T47D (cell line): ENCODE results near the gene ANKRD34B.

ENCODE experiments used
- DNase-seq, 2 experiments: peaks; one replicate each; pipeline versions ENCODE4 v3.0.0 to v3.0.0-alpha.2; 2011 to 2012; ENCODE audit warnings: low read depth in 1 of 2, low spot score in 1 of 2
- JUND ChIP-seq: IDR thresholded peaks from 2 replicates; pipeline ENCODE4 v1.6.1; 2012; ENCODE audit warnings: low read depth
- in situ Hi-C: cut with HindIII; loops from 2 replicates; pipeline ENCODE4 v1.10.0; 2016; ENCODE audit warnings: low sequenced_read_pairs, low pct_unique_long_range_greater_than_20kb

Gene ANKRD34B

GRCh38 chr5:80569961-80570786, at the start of gene ANKRD34B:
Gene ANKRD34B (minus strand): TSS chr5:80570280. CDS start chr5:80560019, 10,261 bp downstream.
- in situ Hi-C loops = no loop called here
- peak; percentile 58 to 82 for DNase-seq
- TF ChIP-seq JUND = no peak

- DNase-seq = no peak
- in situ Hi-C loops = no loop called here
- TF ChIP-seq JUND = no peak
These were observed 49.0 kb upstream of the ANKRD34B start for GRCh38 chr5:80619086-80619485.

- DNase-seq = no peak
- no peak for TF ChIP-seq JUND
- in situ Hi-C loops = no loop called here
These were observed 48.4 kb upstream of the ANKRD34B start for GRCh38 chr5:80618438-80618837.

GRCh38 chr5:80615266-80615914, 45.3 kb upstream of the ANKRD34B start:
- no peak for TF ChIP-seq JUND
- in situ Hi-C loops = no loop called here
- no peak for DNase-seq

- in situ Hi-C loops = no loop called here
- no peak for DNase-seq
- no peak for TF ChIP-seq JUND
These were observed 39.6 kb upstream of the ANKRD34B start for GRCh38 chr5:80609692-80610091.

- in situ Hi-C loops = no loop called here
- no peak for DNase-seq
- TF ChIP-seq JUND = no peak
These were observed 38.7 kb upstream of the ANKRD34B start for GRCh38 chr5:80608731-80609130.

- in situ Hi-C loops = no loop called here
- DNase-seq = no peak
- no peak for TF ChIP-seq JUND
These were observed 37.8 kb upstream of the ANKRD34B start for GRCh38 chr5:80607832-80608231.

- no peak for TF ChIP-seq JUND
- no peak for DNase-seq
- in situ Hi-C loops = no loop called here
These were observed 37.3 kb upstream of the ANKRD34B start for GRCh38 chr5:80607343-80607742.

GRCh38 chr5:80600943-80601693, 31.0 kb upstream of the ANKRD34B start:
- no peak for TF ChIP-seq JUND
- in situ Hi-C loops = no loop called here
- no peak for DNase-seq

- DNase-seq = no peak
- TF ChIP-seq JUND = no peak
- in situ Hi-C loops = no loop called here
These were observed 27.4 kb upstream of the ANKRD34B start for GRCh38 chr5:80597500-80597899.

GRCh38 chr5:80594810-80595209, 24.7 kb upstream of the ANKRD34B start:
- TF ChIP-seq JUND = no peak
- DNase-seq = no peak
- in situ Hi-C loops = no loop called here

- in situ Hi-C loops = no loop called here
- no peak for TF ChIP-seq JUND
- DNase-seq = no peak
These were observed 22.7 kb upstream of the ANKRD34B start for GRCh38 chr5:80592761-80593160.

- no peak for DNase-seq
- in situ Hi-C loops = no loop called here
- no peak for TF ChIP-seq JUND
These were observed 22.0 kb upstream of the ANKRD34B start for GRCh38 chr5:80592105-80592504.
